ENCODE results near the gene MYNN.

GRCh38 chr3:169755488-169755887, 17.7 kb upstream of the MYNN start:
- TF ChIP-seq, protein P1, sequence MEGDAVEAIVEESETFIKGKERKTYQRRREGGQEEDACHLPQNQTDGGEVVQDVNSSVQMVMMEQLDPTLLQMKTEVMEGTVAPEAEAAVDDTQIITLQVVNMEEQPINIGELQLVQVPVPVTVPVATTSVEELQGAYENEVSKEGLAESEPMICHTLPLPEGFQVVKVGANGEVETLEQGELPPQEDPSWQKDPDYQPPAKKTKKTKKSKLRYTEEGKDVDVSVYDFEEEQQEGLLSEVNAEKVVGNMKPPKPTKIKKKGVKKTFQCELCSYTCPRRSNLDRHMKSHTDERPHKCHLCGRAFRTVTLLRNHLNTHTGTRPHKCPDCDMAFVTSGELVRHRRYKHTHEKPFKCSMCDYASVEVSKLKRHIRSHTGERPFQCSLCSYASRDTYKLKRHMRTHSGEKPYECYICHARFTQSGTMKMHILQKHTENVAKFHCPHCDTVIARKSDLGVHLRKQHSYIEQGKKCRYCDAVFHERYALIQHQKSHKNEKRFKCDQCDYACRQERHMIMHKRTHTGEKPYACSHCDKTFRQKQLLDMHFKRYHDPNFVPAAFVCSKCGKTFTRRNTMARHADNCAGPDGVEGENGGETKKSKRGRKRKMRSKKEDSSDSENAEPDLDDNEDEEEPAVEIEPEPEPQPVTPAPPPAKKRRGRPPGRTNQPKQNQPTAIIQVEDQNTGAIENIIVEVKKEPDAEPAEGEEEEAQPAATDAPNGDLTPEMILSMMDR (tag by site-specific recombination; IDR thresholded peaks at IDR 0.05): no peak
- TF ChIP-seq ZNF138 (tag by site-specific recombination; IDR thresholded peaks at IDR 0.05; ENCODE audit: borderline replicate concordance): no peak
- no peak for TF ChIP-seq ZNF350 (tag by site-specific recombination; IDR thresholded peaks at IDR 0.05)
- TF ChIP-seq, protein P2, sequence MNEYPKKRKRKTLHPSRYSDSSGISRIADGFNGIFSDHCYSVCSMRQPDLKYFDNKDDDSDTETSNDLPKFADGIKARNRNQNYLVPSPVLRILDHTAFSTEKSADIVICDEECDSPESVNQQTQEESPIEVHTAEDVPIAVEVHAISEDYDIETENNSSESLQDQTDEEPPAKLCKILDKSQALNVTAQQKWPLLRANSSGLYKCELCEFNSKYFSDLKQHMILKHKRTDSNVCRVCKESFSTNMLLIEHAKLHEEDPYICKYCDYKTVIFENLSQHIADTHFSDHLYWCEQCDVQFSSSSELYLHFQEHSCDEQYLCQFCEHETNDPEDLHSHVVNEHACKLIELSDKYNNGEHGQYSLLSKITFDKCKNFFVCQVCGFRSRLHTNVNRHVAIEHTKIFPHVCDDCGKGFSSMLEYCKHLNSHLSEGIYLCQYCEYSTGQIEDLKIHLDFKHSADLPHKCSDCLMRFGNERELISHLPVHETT (tag by site-specific recombination; IDR thresholded peaks at IDR 0.05): no peak
- TF ChIP-seq ZNF707 (tag by site-specific recombination; IDR thresholded peaks at IDR 0.05): no peak
- no peak for TF ChIP-seq ZNF747 (tag by site-specific recombination; IDR thresholded peaks at IDR 0.05)
- TF ChIP-seq ZNF274 (IDR thresholded peaks at IDR 0.05; ENCODE audit: low read length): no peak
- no peak for TF ChIP-seq ZNF274 (tag by site-specific recombination; IDR thresholded peaks at IDR 0.05; ENCODE audit: borderline replicate concordance)
- TF ChIP-seq, protein P3, sequence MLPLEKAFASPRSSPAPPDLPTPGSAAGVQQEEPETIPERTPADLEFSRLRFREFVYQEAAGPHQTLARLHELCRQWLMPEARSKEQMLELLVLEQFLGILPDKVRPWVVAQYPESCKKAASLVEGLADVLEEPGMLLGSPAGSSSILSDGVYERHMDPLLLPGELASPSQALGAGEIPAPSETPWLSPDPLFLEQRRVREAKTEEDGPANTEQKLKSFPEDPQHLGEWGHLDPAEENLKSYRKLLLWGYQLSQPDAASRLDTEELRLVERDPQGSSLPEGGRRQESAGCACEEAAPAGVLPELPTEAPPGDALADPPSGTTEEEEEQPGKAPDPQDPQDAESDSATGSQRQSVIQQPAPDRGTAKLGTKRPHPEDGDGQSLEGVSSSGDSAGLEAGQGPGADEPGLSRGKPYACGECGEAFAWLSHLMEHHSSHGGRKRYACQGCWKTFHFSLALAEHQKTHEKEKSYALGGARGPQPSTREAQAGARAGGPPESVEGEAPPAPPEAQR (tag by site-specific recombination; IDR thresholded peaks at IDR 0.05): no peak
- TF ChIP-seq WT1 (tag by site-specific recombination; IDR thresholded peaks at IDR 0.05): no peak
- no peak for TF ChIP-seq KLF9 (tag by site-specific recombination; IDR thresholded peaks at IDR 0.05; ENCODE audit: low read depth)
